H9 (cell line): ENCODE results near the gene ATP11C. TPM values are rescaled to one million over a fixed set of nuclear protein-coding genes. Genes with fewer than 3 reads are reported as not detected.

Source experiments
- DNase-seq: peaks from one replicate; pipeline ENCODE4 v3.0.0-alpha.2; 2017
- H2AFZ ChIP-seq: one replicate; pipeline ENCODE4 v1.6.1; 2013; ENCODE audit warnings: mild to moderate bottlenecking, low read length, control low read depth, moderate library complexity
- H2AK5ac ChIP-seq: 2 replicates; pipeline ENCODE4 v1.6.1; 2013; ENCODE audit warnings: low read length, control low read depth, mixed read lengths; ENCODE audit not compliant: insufficient read length
- H2BK120ac ChIP-seq: one replicate; pipeline ENCODE4 v1.6.1; 2013; ENCODE audit warnings: low read depth, mild to moderate bottlenecking, low read length, control low read depth, inconsistent platforms; ENCODE audit not compliant: poor library complexity, severe bottlenecking
- H2BK12ac ChIP-seq: 2 replicates; pipeline ENCODE4 v1.6.1; 2013; ENCODE audit warnings: low read length, control low read depth, mixed read lengths, low read depth; ENCODE audit not compliant: insufficient read length
- H2BK15ac ChIP-seq: 2 replicates; pipeline ENCODE4 v1.6.1; 2013; ENCODE audit warnings: low read depth, low read length, control low read depth
- H2BK20ac ChIP-seq: one replicate; pipeline ENCODE4 v1.6.1; 2013; ENCODE audit warnings: low read depth, mild to moderate bottlenecking, low read length, control low read depth, inconsistent platforms; ENCODE audit not compliant: poor library complexity, severe bottlenecking
- H2BK5ac ChIP-seq: 2 replicates; pipeline ENCODE4 v1.6.1; 2013; ENCODE audit warnings: low read length, control low read depth, mixed read lengths; ENCODE audit not compliant: insufficient read length
- H3K14ac ChIP-seq: 2 replicates; pipeline ENCODE4 v1.6.1; 2013; ENCODE audit warnings: low read length, control low read depth; ENCODE audit not compliant: insufficient read depth
- H3K18ac ChIP-seq: 2 replicates; pipeline ENCODE4 v1.6.1; 2013; ENCODE audit warnings: low read depth, mild to moderate bottlenecking, mixed read lengths, low read length, control low read depth; ENCODE audit not compliant: insufficient read length
- H3K23ac ChIP-seq: 2 replicates; pipeline ENCODE4 v1.6.1; 2013; ENCODE audit warnings: low read length, control low read depth, mixed read lengths, low read depth; ENCODE audit not compliant: insufficient read length
- H3K23me2 ChIP-seq: 2 replicates; pipeline ENCODE4 v1.6.1; 2013; ENCODE audit warnings: low read depth, mild to moderate bottlenecking, mixed read lengths, low read length, control low read depth; ENCODE audit not compliant: insufficient read length, poor library complexity, severe bottlenecking
- H3K27ac ChIP-seq: 2 replicates; pipeline ENCODE4 v1.5.1; 2013; ENCODE audit warnings: low read length, control low read depth, mixed read lengths, low read depth; ENCODE audit not compliant: insufficient read length
- H3K27me3 ChIP-seq: 2 replicates; pipeline ENCODE4 v1.6.1; 2013; ENCODE audit warnings: low read length, control low read depth, inconsistent platforms; ENCODE audit not compliant: insufficient read depth
- H3K4ac ChIP-seq: 2 replicates; pipeline ENCODE4 v1.6.1; 2013; ENCODE audit warnings: low read depth, mild to moderate bottlenecking, control low read depth, inconsistent platforms, low read length, moderate library complexity
- H3K4me1 ChIP-seq: 2 replicates; pipeline ENCODE4 v1.6.1; 2013; ENCODE audit warnings: low read length, control low read depth, inconsistent platforms; ENCODE audit not compliant: insufficient read depth
- H3K4me2 ChIP-seq: 2 replicates; pipeline ENCODE4 v1.6.1; 2013; ENCODE audit warnings: low read length, control low read depth, mixed read lengths; ENCODE audit not compliant: insufficient read length, insufficient read depth
- H3K56ac ChIP-seq: 2 replicates; pipeline ENCODE4 v1.6.1; 2013; ENCODE audit warnings: low read depth, mild to moderate bottlenecking, mixed read lengths, low read length, control low read depth; ENCODE audit not compliant: insufficient read length
- H3K79me1 ChIP-seq: 2 replicates; pipeline ENCODE4 v1.6.1; 2013; ENCODE audit warnings: low read depth, mild to moderate bottlenecking, moderate library complexity, low read length, control low read depth, inconsistent platforms; ENCODE audit not compliant: insufficient read depth, poor library complexity, severe bottlenecking
- H3K79me2 ChIP-seq: 2 replicates; pipeline ENCODE4 v1.6.1; 2013; ENCODE audit warnings: low read length, control low read depth, inconsistent platforms; ENCODE audit not compliant: insufficient read depth
- H3K9ac ChIP-seq: 2 replicates; pipeline ENCODE4 v1.6.1; 2013; ENCODE audit warnings: low read length, control low read depth, mixed read lengths; ENCODE audit not compliant: insufficient read length; ENCODE audit errors: extremely low read depth
- H3K9me3 ChIP-seq: one replicate; pipeline ENCODE4 v1.6.1; 2013; ENCODE audit warnings: low read depth, low read length, inconsistent platforms; ENCODE audit not compliant: control insufficient read depth
- H3T11ph ChIP-seq: one replicate; pipeline ENCODE4 v1.6.1; 2013; ENCODE audit warnings: mild to moderate bottlenecking, low read length, control low read depth, inconsistent platforms
- H4K20me1 ChIP-seq: one replicate; pipeline ENCODE4 v1.6.1; 2013; ENCODE audit not compliant: control insufficient read depth, insufficient read length, insufficient read depth
- H4K5ac ChIP-seq: 2 replicates; pipeline ENCODE4 v1.6.1; 2013; ENCODE audit warnings: low read depth, mild to moderate bottlenecking, mixed read lengths, low read length, control low read depth; ENCODE audit not compliant: insufficient read length
- H4K8ac ChIP-seq: replicated peaks from 2 replicates; pipeline ENCODE4 v1.6.1; 2013; ENCODE audit warnings: low read length, control low read depth, mixed read lengths, low read depth; ENCODE audit not compliant: insufficient read length
- H4K91ac ChIP-seq: 2 replicates; pipeline ENCODE4 v1.6.1; 2013; ENCODE audit warnings: low read depth, mild to moderate bottlenecking, moderate library complexity, mixed read lengths, low read length, control low read depth; ENCODE audit not compliant: insufficient read length
- H3K27ac Mint-ChIP-seq, 3 experiments: 2 replicates in 2 of 3; 3 replicates in 1 of 3; pipeline ENCODE4 v1.8.0; 2020 to 2021; ENCODE audit warnings: mixed read lengths in 3 of 3, mild to moderate bottlenecking in 1 of 3, moderate library complexity in 1 of 3
- H3K27me3 Mint-ChIP-seq: 2 replicates; pipeline ENCODE4 v1.8.0; 2021; ENCODE audit warnings: low read depth, mild to moderate bottlenecking, moderate library complexity, mixed read lengths
- H3K36me3 Mint-ChIP-seq, 3 experiments: 2 replicates in 2 of 3; 3 replicates in 1 of 3; pipeline ENCODE4 v1.8.0; 2020 to 2021; ENCODE audit warnings: low read depth in 3 of 3, mixed read lengths in 3 of 3; ENCODE audit not compliant: insufficient read depth in 1 of 3
- H3K4me1 Mint-ChIP-seq, 2 experiments: 2 replicates each; pipeline ENCODE4 v1.8.0; 2020; ENCODE audit warnings: mixed read lengths in 2 of 2
- H3K4me3 Mint-ChIP-seq, 2 experiments: 2 replicates in 1 of 2; 3 replicates in 1 of 2; pipeline ENCODE4 v1.8.0; 2020 to 2021; ENCODE audit warnings: mild to moderate bottlenecking in 2 of 2, mixed read lengths in 2 of 2, moderate library complexity in 1 of 2
- H3K9me3 Mint-ChIP-seq, 2 experiments: 2 replicates in 1 of 2; 3 replicates in 1 of 2; pipeline ENCODE4 v1.8.0; 2020; ENCODE audit warnings: mild to moderate bottlenecking in 2 of 2, mixed read lengths in 2 of 2, moderate library complexity in 1 of 2
- WGBS: extraction: QIAGEN DNeasy Blood & Tissue Kit; methylation state at CpG from one replicate; pipeline ENCODE4 v1.1.7; 2013; ENCODE audit warnings: missing lambda C conversion rate, low lambda C conversion rate, mixed read lengths; ENCODE audit not compliant: insufficient read length; ENCODE audit errors: extremely low coverage; 5-methylcytosine and 5-hydroxymethylcytosine counted together
- total RNA-seq: library from RNA; stranded (reverse); gene quantifications from 2 replicates; pipeline ENCODE4 v1.2.1, GENCODE V29; 2021
- TF ChIP-seq, protein P1 (sequence below): fragments of 200-600 bp; sonication (generic); conservative IDR thresholded peaks from 3 replicates; pipeline ENCODE4 v1.8.0; 2021; ENCODE audit warnings: antibody characterized with exemption, mild to moderate bottlenecking

ATP11C gene
- total RNA-seq, 1 experiment from 2014 or later: 28.4 TPM

DNA sequence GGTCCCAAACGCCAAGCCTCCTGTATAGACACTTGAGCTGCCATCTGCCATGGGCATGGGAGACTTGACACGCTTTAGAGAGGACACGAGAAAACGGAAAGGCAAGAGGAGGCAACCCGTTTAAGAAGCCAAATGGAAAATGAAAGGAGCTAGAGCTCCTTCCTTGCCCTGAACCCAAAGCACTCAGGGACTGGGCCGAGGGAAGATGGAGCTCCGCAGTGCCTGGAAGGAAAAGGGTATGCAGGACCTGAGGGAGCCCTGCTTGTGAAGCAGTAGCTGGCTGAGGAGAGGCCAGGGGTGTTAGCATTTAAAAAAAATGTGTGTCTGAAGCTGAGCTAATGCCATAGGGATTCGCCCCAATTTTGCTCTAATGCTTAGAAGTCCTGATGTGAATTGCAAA is 239.9 kb downstream of the ATP11C start:
- TF ChIP-seq, protein P1, sequence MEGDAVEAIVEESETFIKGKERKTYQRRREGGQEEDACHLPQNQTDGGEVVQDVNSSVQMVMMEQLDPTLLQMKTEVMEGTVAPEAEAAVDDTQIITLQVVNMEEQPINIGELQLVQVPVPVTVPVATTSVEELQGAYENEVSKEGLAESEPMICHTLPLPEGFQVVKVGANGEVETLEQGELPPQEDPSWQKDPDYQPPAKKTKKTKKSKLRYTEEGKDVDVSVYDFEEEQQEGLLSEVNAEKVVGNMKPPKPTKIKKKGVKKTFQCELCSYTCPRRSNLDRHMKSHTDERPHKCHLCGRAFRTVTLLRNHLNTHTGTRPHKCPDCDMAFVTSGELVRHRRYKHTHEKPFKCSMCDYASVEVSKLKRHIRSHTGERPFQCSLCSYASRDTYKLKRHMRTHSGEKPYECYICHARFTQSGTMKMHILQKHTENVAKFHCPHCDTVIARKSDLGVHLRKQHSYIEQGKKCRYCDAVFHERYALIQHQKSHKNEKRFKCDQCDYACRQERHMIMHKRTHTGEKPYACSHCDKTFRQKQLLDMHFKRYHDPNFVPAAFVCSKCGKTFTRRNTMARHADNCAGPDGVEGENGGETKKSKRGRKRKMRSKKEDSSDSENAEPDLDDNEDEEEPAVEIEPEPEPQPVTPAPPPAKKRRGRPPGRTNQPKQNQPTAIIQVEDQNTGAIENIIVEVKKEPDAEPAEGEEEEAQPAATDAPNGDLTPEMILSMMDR: no peak
- no peak overlapping the region for H4K91ac ChIP-seq
- peak overlapping the region; percentile 49 to 59; a peak in 3 of 5 replicates for H3K4me3 Mint-ChIP-seq

More for the DNA sequence above, 239.9 kb downstream of the ATP11C start:
- H3K79me1 ChIP-seq: no peaks in the 10 kb centered on the region
- H3K56ac ChIP-seq: no peak overlapping the region
- WGBS: no CpG with 5 or more reads among the region's 8 CpGs
- H3K4me1 ChIP-seq: no peaks in the 10 kb centered on the region; the same call in 1 of the 2 replicates
- no peaks in the 10 kb centered on the region; the same call in 1 of the 2 replicates for H3K27me3 ChIP-seq
- peaks cover 7 to 13% of the 10 kb centered on the region in 2 experiments for H3K4me1 Mint-ChIP-seq
- H2BK15ac ChIP-seq: no peak overlapping the region
- H3K4ac ChIP-seq: no peak overlapping the region
- H4K20me1 ChIP-seq: no peaks in the 10 kb centered on the region
- no peak overlapping the region for H4K5ac ChIP-seq
- H3K18ac ChIP-seq: no peak overlapping the region
- no peaks in the 10 kb centered on the region for H3K36me3 Mint-ChIP-seq
- no peak overlapping the region for H3K4me2 ChIP-seq
- no peak overlapping the region for H4K8ac ChIP-seq
- no peaks in the 10 kb centered on the region for H3K23me2 ChIP-seq
- H2AK5ac ChIP-seq: no peak overlapping the region
- no peak overlapping the region for H2BK20ac ChIP-seq
- peak; percentile 25 for DNase-seq
- no peak overlapping the region for H3K9ac ChIP-seq
- no peak overlapping the region for H2BK12ac ChIP-seq
- no peak overlapping the region for H2BK5ac ChIP-seq
- peaks cover 37% of the 10 kb centered on the region for H3K27me3 Mint-ChIP-seq
- H3K27ac ChIP-seq: no peak overlapping the region
- no peaks in the 10 kb centered on the region for H3K9me3 ChIP-seq
- H2BK120ac ChIP-seq: no peak overlapping the region
- peaks cover 0 to 34% of the 10 kb centered on the region in 2 experiments; a peak in 2 of 5 replicates for H3K9me3 Mint-ChIP-seq
- H3T11ph ChIP-seq: no peak overlapping the region
- peak overlapping the region in 1 of 3 experiments; percentile 6; a peak in 1 of 7 replicates for H3K27ac Mint-ChIP-seq
- no peak overlapping the region for H2AFZ ChIP-seq
- H3K79me2 ChIP-seq: no peaks in the 10 kb centered on the region
- H3K14ac ChIP-seq: no peak overlapping the region
- H3K23ac ChIP-seq: no peak overlapping the region
